ENCODE data around the gene AUTS2.

The AUTS2 gene

DNA sequence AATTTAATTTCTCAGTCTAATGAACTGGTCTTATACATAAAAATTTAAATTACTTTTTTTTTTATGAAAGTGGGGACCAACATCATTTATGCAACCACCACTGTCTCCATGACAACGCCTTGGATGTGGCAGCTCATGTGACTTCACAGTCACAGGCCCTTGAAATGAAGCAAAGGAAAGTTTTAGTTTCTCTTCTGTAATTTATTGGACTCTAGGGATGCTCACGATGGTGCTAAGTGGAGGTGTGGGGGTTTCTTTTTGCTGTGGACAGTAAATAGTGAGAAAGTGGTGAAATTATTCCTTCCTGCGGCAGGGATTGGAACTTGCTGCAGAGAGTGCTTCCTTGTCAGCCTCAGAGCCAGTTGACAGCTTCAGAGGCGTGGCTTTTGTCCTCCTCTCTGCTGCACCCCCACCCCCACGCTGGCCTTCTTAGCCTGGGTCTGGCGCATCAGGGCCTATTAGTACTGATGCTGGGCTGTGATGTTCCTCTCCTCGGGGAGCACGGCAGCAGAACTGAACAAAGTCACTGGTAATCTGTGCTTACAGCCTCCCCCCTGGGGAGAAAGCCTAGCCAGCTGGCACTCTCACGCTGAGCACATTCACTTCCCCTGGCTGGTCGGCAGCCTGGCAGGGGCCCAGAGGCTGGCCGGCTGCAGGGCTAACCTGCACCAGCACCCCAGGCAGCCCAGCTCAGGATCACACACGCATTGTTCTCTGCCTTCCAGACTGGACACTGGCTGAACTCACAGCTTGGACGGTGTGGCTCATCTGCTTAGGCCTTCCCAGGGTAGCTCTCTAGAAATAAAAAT lies 1016.2 kb downstream of the AUTS2 start:
- Histone ChIP-seq H3K9me3 (no peaks in the 10 kb centered on the region), H3K27me3 (no peaks in the 10 kb centered on the region), H3K27ac (no peak overlapping the region), H3K4me1 (ENCODE audit: control insufficient read depth in 1 of 2, insufficient read depth in 1 of 2, low read depth in 1 of 2, low read length in 1 of 2) (no peaks in the 10 kb centered on the region), H3K36me3 (no peaks in the 10 kb centered on the region), H3K4me3 (ENCODE audit: low read depth in 1 of 2, low read length in 1 of 2) (no peak overlapping the region)
- TF ChIP-seq, protein P1, sequence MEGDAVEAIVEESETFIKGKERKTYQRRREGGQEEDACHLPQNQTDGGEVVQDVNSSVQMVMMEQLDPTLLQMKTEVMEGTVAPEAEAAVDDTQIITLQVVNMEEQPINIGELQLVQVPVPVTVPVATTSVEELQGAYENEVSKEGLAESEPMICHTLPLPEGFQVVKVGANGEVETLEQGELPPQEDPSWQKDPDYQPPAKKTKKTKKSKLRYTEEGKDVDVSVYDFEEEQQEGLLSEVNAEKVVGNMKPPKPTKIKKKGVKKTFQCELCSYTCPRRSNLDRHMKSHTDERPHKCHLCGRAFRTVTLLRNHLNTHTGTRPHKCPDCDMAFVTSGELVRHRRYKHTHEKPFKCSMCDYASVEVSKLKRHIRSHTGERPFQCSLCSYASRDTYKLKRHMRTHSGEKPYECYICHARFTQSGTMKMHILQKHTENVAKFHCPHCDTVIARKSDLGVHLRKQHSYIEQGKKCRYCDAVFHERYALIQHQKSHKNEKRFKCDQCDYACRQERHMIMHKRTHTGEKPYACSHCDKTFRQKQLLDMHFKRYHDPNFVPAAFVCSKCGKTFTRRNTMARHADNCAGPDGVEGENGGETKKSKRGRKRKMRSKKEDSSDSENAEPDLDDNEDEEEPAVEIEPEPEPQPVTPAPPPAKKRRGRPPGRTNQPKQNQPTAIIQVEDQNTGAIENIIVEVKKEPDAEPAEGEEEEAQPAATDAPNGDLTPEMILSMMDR (IDR thresholded peaks at IDR 0.05): no peak

DNA sequence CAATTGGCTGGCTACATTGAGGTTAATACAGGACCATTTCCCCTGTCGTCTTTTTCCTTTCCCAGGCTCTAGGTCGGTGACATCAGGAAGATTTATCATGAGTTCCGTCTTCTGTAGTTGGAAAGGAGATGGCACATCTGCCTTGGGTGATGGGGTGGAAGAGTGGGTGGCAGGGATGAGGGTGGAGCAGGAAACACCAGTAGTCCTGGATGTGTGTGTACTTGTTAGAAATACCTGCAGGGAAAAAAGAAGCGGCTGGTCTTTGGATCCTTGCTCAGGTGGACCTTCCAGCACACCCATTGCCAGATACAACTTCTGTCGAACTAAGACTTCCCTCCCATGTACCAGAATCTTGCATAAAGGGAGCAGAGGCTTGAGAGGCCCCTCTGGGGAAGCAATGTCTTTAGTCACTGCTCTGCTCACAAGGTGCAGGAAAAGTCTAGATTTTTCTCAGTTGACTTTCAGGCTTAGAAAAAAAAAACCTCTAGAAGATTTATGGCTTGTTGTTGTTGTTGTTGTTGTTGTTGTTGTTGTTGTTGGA lies 1016.9 kb downstream of the AUTS2 start:
- TF ChIP-seq, protein P1 (IDR thresholded peaks at IDR 0.05): no peak
- H3K4me3 ChIP-seq (ENCODE audit: low read depth in 1 of 2, low read length in 1 of 2): no peak overlapping the region

DNA sequence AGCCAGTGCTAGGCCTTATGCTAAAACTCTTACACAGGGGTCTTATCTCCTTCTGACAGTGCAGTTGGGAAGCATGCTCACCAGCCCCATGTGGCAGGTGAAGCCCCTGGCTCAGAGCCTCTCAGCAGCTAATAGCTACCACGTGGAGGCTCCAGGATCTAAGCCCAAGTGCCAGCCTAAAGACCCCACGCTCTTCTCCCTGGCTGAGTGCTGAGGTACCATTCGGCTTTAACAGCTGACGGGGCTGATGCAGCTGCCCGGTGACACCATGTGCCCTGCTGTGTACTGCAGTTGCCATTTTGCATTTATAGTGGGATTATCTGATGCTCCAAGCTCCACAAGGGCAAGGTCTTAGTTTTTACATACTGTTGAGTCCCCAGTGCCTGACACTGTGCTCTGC lies 1017.9 kb downstream of the AUTS2 start:
- Histone ChIP-seq H3K4me1 (ENCODE audit: control insufficient read depth in 1 of 2, insufficient read depth in 1 of 2, low read depth in 1 of 2, low read length in 1 of 2) (no peaks in the 10 kb centered on the region), H3K27me3 (no peaks in the 10 kb centered on the region), H3K36me3 (no peaks in the 10 kb centered on the region), H3K27ac (no peak overlapping the region), H3K9me3 (no peaks in the 10 kb centered on the region), H3K4me3 (ENCODE audit: low read depth in 1 of 2, low read length in 1 of 2) (no peak overlapping the region)
- TF ChIP-seq, protein P1 (IDR thresholded peaks at IDR 0.05): no peak

More for the DNA sequence above, 1016.9 kb downstream of the AUTS2 start:
- Histone ChIP-seq H3K27me3 (no peaks in the 10 kb centered on the region), H3K4me1 (ENCODE audit: control insufficient read depth in 1 of 2, insufficient read depth in 1 of 2, low read depth in 1 of 2, low read length in 1 of 2) (no peaks in the 10 kb centered on the region), H3K9me3 (no peaks in the 10 kb centered on the region), H3K36me3 (no peaks in the 10 kb centered on the region), H3K27ac (no peak overlapping the region)

DNA sequence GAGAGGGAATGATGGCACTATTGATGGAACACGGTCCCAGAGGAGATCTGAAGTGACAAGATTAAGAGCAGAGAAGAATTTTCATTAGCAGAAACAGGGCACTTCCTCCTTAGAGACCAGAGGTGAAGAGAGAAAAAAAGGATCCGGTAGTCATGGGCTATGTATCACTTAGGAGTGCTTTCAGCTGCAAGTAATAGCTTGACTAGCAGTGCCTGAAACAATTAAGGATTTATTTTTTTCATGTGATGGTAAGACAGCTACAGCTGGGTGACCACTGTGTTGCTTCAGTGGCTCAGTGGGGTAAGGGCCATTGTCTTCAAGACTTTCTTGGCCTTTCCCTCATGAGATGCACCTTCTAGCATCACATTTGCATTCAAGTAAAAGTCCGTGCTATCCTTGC lies 1018.5 kb downstream of the AUTS2 start:
- no peaks in the 10 kb centered on the region for H3K36me3 ChIP-seq
- no peak overlapping the region for H3K4me3 ChIP-seq (ENCODE audit: low read depth in 1 of 2, low read length in 1 of 2)
- H3K27me3 ChIP-seq: no peaks in the 10 kb centered on the region
- H3K27ac ChIP-seq: no peak overlapping the region
- H3K4me1 ChIP-seq (ENCODE audit: control insufficient read depth in 1 of 2, insufficient read depth in 1 of 2, low read depth in 1 of 2, low read length in 1 of 2): no peaks in the 10 kb centered on the region
- H3K9me3 ChIP-seq: no peaks in the 10 kb centered on the region
- TF ChIP-seq, protein P1 (IDR thresholded peaks at IDR 0.05): no peak

DNA sequence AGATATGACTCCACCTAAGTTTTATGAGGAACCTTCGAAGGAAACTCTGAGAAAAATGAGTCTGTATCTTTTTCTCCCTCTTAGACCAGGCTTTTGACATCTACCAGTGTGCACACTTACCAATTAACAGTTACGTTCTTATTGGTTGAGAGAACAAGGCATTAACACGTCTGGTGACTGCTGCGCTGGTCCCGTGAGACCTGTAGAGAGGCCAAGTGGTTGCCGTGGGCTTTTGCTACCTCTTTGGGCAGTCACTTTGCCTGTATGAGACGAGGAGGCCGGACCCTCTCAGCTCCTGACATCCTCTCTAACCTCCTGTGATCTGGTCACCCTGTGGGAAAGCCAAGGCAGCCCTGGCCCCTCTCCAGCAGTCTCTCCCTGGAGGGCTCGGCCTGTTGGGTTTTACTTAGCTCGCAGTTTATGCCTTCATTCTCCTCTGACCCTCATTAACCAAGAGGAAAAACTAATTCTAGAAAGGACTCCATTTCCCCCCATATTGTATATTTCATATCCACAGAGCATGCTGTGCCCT lies 1019.8 kb downstream of the AUTS2 start:
- no peaks in the 10 kb centered on the region for H3K4me1 ChIP-seq (ENCODE audit: control insufficient read depth in 1 of 2, insufficient read depth in 1 of 2, low read depth in 1 of 2, low read length in 1 of 2)
- H3K4me3 ChIP-seq (ENCODE audit: low read depth in 1 of 2, low read length in 1 of 2): no peak overlapping the region
- no peak overlapping the region for H3K27ac ChIP-seq
- TF ChIP-seq, protein P1 (IDR thresholded peaks at IDR 0.05): no peak
- no peaks in the 10 kb centered on the region for H3K36me3 ChIP-seq
- no peaks in the 10 kb centered on the region for H3K27me3 ChIP-seq
- H3K9me3 ChIP-seq: no peaks in the 10 kb centered on the region

Data from neutrophil (primary cell).